Rectal smooth muscle tissue (tissue), 1 donor: Measurements from ENCODE around the gene FAM114A2.

Source experiments
- H3K27ac ChIP-seq: one replicate; pipeline ENCODE4 v1.7.0; 2013; ENCODE audit warnings: low read depth, low read length, inconsistent platforms
- H3K27me3 ChIP-seq: one replicate; pipeline ENCODE4 v1.7.0; 2013; ENCODE audit warnings: low read length; ENCODE audit not compliant: control insufficient read depth, insufficient read depth
- H3K36me3 ChIP-seq: one replicate; pipeline ENCODE4 v1.7.0; 2013; ENCODE audit warnings: low read length; ENCODE audit not compliant: control insufficient read depth, insufficient read depth
- H3K4me1 ChIP-seq: one replicate; pipeline ENCODE4 v1.7.0; 2013; ENCODE audit warnings: low read length; ENCODE audit not compliant: control insufficient read depth, insufficient read depth
- H3K4me3 ChIP-seq: one replicate; pipeline ENCODE4 v1.7.0; 2013; ENCODE audit warnings: low read length
- H3K9ac ChIP-seq: one replicate; pipeline ENCODE4 v1.7.0; 2013; ENCODE audit warnings: low read length

FAM114A2 gene

GRCh38 chr5:154065971-154066370 is 27.3 kb upstream of the FAM114A2 start:
- Histone ChIP-seq H3K9ac (no peak overlapping the region), H3K36me3 (no peaks in the 10 kb centered on the region), H3K27me3 (no peaks in the 10 kb centered on the region), H3K4me1 (no peaks in the 10 kb centered on the region), H3K27ac (no peak overlapping the region), H3K4me3 (no peak overlapping the region)

- H3K27ac ChIP-seq = no peak overlapping the region
- H3K27me3 ChIP-seq = no peaks in the 10 kb centered on the region
- H3K4me3 ChIP-seq = no peak overlapping the region
- no peaks in the 10 kb centered on the region for H3K36me3 ChIP-seq
- H3K4me1 ChIP-seq = no peaks in the 10 kb centered on the region
- H3K9ac ChIP-seq = no peak overlapping the region
Observed at GRCh38 chr5:154063372-154063771, 24.7 kb upstream of the FAM114A2 start.

GRCh38 chr5:154060606-154061005 is 21.9 kb upstream of the FAM114A2 start:
- no peaks in the 10 kb centered on the region for H3K27me3 ChIP-seq
- H3K27ac ChIP-seq = no peak overlapping the region
- no peak overlapping the region for H3K9ac ChIP-seq
- H3K36me3 ChIP-seq = no peaks in the 10 kb centered on the region
- H3K4me1 ChIP-seq = no peaks in the 10 kb centered on the region
- no peak overlapping the region for H3K4me3 ChIP-seq

GRCh38 chr5:154059583-154059982 is 20.9 kb upstream of the FAM114A2 start:
- H3K4me1 ChIP-seq = no peaks in the 10 kb centered on the region
- H3K36me3 ChIP-seq = no peaks in the 10 kb centered on the region
- no peak overlapping the region for H3K4me3 ChIP-seq
- no peak overlapping the region for H3K27ac ChIP-seq
- no peak overlapping the region for H3K9ac ChIP-seq
- H3K27me3 ChIP-seq = no peaks in the 10 kb centered on the region

- Histone ChIP-seq H3K9ac (no peak overlapping the region), H3K4me1 (no peaks in the 10 kb centered on the region), H3K36me3 (no peaks in the 10 kb centered on the region), H3K27ac (no peak overlapping the region), H3K27me3 (no peaks in the 10 kb centered on the region), H3K4me3 (no peak overlapping the region)
Observed at GRCh38 chr5:154059039-154059430, 20.3 kb upstream of the FAM114A2 start.

GRCh38 chr5:154058055-154059038 is 19.6 kb upstream of the FAM114A2 start:
- H3K4me3 ChIP-seq = no peak overlapping the region
- no peaks in the 10 kb centered on the region for H3K27me3 ChIP-seq
- H3K36me3 ChIP-seq = no peaks in the 10 kb centered on the region
- no peak overlapping the region for H3K9ac ChIP-seq
- H3K27ac ChIP-seq = no peak overlapping the region
- no peaks in the 10 kb centered on the region for H3K4me1 ChIP-seq

- H3K36me3 ChIP-seq = no peaks in the 10 kb centered on the region
- no peak overlapping the region for H3K9ac ChIP-seq
- H3K27me3 ChIP-seq = no peaks in the 10 kb centered on the region
- H3K27ac ChIP-seq = no peak overlapping the region
- H3K4me1 ChIP-seq = no peaks in the 10 kb centered on the region
- no peak overlapping the region for H3K4me3 ChIP-seq
Observed at GRCh38 chr5:154055201-154055600, 16.5 kb upstream of the FAM114A2 start.

GRCh38 chr5:154053468-154053867 is 14.8 kb upstream of the FAM114A2 start:
- H3K4me3 ChIP-seq = no peak overlapping the region
- H3K36me3 ChIP-seq = no peaks in the 10 kb centered on the region
- H3K4me1 ChIP-seq = peaks cover 2% of the 10 kb centered on the region
- H3K27me3 ChIP-seq = no peaks in the 10 kb centered on the region
- no peak overlapping the region for H3K27ac ChIP-seq
- H3K9ac ChIP-seq = no peak overlapping the region

GRCh38 chr5:154049636-154050035 is 10.9 kb upstream of the FAM114A2 start:
- Histone ChIP-seq H3K4me3 (no peak overlapping the region), H3K9ac (no peak overlapping the region), H3K27me3 (no peaks in the 10 kb centered on the region), H3K27ac (no peak overlapping the region), H3K36me3 (no peaks in the 10 kb centered on the region), H3K4me1 (peaks cover 2% of the 10 kb centered on the region)

GRCh38 chr5:154047324-154047723 is 8.6 kb upstream of the FAM114A2 start:
- peaks cover 2% of the 10 kb centered on the region for H3K4me1 ChIP-seq
- H3K9ac ChIP-seq = no peak overlapping the region
- no peak overlapping the region for H3K4me3 ChIP-seq
- H3K36me3 ChIP-seq = no peaks in the 10 kb centered on the region
- no peaks in the 10 kb centered on the region for H3K27me3 ChIP-seq
- no peak overlapping the region for H3K27ac ChIP-seq

- Histone ChIP-seq H3K27ac (no peak overlapping the region), H3K9ac (no peak overlapping the region), H3K4me1 (peaks cover 2% of the 10 kb centered on the region), H3K4me3 (no peak overlapping the region), H3K27me3 (no peaks in the 10 kb centered on the region), H3K36me3 (no peaks in the 10 kb centered on the region)
Observed at GRCh38 chr5:154046486-154046885, 7.8 kb upstream of the FAM114A2 start.

- H3K4me1 ChIP-seq = peaks cover 4% of the 10 kb centered on the region
- no peak overlapping the region for H3K27ac ChIP-seq
- no peak overlapping the region for H3K9ac ChIP-seq
Observed at GRCh38 chr5:154044581-154044980, 5.9 kb upstream of the FAM114A2 start.

GRCh38 chr5:154044099-154044498 is 5.4 kb upstream of the FAM114A2 start:
- no peak overlapping the region for H3K4me3 ChIP-seq
- H3K9ac ChIP-seq = no peak overlapping the region
- no peak overlapping the region for H3K27ac ChIP-seq
- H3K36me3 ChIP-seq = no peaks in the 10 kb centered on the region
- peaks cover 8% of the 10 kb centered on the region for H3K4me1 ChIP-seq
- no peaks in the 10 kb centered on the region for H3K27me3 ChIP-seq

More at GRCh38 chr5:154044581-154044980, 5.9 kb upstream of the FAM114A2 start:
- no peaks in the 10 kb centered on the region for H3K36me3 ChIP-seq
- H3K4me3 ChIP-seq = no peak overlapping the region
- H3K27me3 ChIP-seq = no peaks in the 10 kb centered on the region
